ENCODE data around the gene IZUMO4. TPM values are rescaled to one million over a fixed set of nuclear protein-coding genes. Genes with fewer than 3 reads are reported as not detected.

Gene IZUMO4
- total RNA-seq, 1 donor from 2014 or later: not detected

DNA sequence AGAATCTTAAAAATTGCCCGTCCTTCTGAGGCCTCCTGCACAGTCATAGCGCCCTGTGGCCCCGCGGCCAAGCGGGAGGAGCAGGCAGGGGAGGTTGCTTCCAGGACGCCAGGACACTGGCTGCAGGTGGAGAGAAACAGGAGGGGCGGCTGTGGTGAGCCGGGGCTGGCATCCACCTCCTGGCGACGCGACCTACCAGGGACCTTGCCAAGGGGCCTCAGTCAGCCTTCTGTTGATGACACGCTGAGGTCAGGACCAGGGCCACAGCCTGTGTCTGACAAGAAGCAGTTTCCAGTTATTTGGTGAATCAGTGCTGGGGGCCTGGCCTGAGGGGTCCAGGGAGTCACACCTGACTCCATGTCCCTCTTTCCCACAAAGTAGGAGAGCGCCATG lies 32.3 kb upstream of the IZUMO4 start:
- peak overlapping the region; percentile 25 for H3K27ac ChIP-seq
- peaks cover 10% of the 10 kb centered on the region for H3K27me3 Mint-ChIP-seq (ENCODE audit: insufficient read depth, low read depth)
- H3K27ac Mint-ChIP-seq: no peak overlapping the region

DNA sequence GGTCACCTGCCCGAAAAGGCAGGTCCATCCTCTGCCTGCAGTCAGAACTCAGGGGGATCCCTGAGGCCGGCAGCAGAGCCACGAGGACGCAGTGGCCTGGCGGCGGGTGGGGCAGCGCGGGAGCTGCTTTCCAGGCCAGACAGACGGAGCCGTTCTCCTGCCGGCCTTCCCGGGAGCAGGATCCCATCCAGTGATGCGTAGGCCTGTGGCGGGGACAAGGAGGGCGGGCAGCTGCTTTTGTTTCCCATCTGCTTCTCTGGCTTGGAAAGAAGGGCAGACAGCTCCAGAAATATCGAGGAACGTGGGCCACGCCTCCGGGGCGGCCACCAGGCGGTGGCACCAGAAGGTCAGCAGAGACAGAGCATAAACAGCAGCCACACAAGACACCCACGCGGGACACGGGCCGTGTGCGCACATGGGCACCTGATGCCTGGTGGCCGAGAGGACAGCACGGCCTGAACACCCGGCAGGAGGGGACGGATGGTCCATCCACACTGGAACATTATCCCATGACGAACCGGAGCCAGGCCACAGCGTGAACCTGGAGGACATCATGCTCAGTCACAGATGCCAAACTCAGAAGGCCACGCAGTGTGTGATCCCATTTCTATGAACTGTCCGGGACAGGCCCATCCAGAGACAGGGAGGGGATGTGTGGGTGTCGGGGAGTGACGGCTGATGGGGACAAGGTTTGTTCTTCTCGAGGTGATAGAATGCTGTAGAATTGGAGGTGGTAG lies 31.8 kb upstream of the IZUMO4 start:
- H4K20me1 ChIP-seq (ENCODE audit: low read depth): no peaks in the 10 kb centered on the region
- H3K4me1 ChIP-seq: peaks cover 15% of the 10 kb centered on the region
- H3K9ac ChIP-seq: no peak overlapping the region
- TF ChIP-seq EZH2phosphoT487 (IDR thresholded peaks at IDR 0.05) (no peak), EZH2 (IDR thresholded peaks at IDR 0.05) (no peak)
- TF ChIP-seq, protein P1, sequence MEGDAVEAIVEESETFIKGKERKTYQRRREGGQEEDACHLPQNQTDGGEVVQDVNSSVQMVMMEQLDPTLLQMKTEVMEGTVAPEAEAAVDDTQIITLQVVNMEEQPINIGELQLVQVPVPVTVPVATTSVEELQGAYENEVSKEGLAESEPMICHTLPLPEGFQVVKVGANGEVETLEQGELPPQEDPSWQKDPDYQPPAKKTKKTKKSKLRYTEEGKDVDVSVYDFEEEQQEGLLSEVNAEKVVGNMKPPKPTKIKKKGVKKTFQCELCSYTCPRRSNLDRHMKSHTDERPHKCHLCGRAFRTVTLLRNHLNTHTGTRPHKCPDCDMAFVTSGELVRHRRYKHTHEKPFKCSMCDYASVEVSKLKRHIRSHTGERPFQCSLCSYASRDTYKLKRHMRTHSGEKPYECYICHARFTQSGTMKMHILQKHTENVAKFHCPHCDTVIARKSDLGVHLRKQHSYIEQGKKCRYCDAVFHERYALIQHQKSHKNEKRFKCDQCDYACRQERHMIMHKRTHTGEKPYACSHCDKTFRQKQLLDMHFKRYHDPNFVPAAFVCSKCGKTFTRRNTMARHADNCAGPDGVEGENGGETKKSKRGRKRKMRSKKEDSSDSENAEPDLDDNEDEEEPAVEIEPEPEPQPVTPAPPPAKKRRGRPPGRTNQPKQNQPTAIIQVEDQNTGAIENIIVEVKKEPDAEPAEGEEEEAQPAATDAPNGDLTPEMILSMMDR (IDR thresholded peaks at IDR 0.05): no peak
- H2AFZ ChIP-seq (replicated peaks): no peak overlapping the region
- DNase-seq (ENCODE audit: low spot score): no peak
- H3F3A ChIP-seq (ENCODE audit: low read depth): peaks cover 29% of the 10 kb centered on the region
- no peaks in the 10 kb centered on the region for H3K9me3 Mint-ChIP-seq
- peaks cover 37% of the 10 kb centered on the region for H3K4me1 Mint-ChIP-seq
- H3K27me3 ChIP-seq: no peaks in the 10 kb centered on the region
- H3K4me3 Mint-ChIP-seq: no peak overlapping the region
- no peaks in the 10 kb centered on the region for H3K79me2 ChIP-seq (ENCODE audit: low read depth)
- no peak overlapping the region for H3K4me2 ChIP-seq
- no peak overlapping the region for H3K4me3 ChIP-seq
- peak overlapping the region; percentile 25 for H3K27ac ChIP-seq
- no peaks in the 10 kb centered on the region for H3K36me3 Mint-ChIP-seq
- no peaks in the 10 kb centered on the region for H3K36me3 ChIP-seq
- peak overlapping the region; percentile 85 for H3K27ac Mint-ChIP-seq
- H3K9me3 ChIP-seq (ENCODE audit: low read depth): no peaks in the 10 kb centered on the region
- peaks cover 10% of the 10 kb centered on the region for H3K27me3 Mint-ChIP-seq (ENCODE audit: insufficient read depth, low read depth)

More for the DNA sequence above, 32.3 kb upstream of the IZUMO4 start:
- H3K4me2 ChIP-seq: no peak overlapping the region
- no peak overlapping the region for H3K4me3 ChIP-seq
- no peak overlapping the region for H3K9ac ChIP-seq
- DNase-seq (ENCODE audit: low spot score): no peak
- no peak overlapping the region for H3K4me3 Mint-ChIP-seq
- H3K9me3 Mint-ChIP-seq: no peaks in the 10 kb centered on the region
- no peak overlapping the region for H2AFZ ChIP-seq (replicated peaks)
- peaks cover 37% of the 10 kb centered on the region for H3K4me1 Mint-ChIP-seq
- no peaks in the 10 kb centered on the region for H4K20me1 ChIP-seq (ENCODE audit: low read depth)
- H3K79me2 ChIP-seq (ENCODE audit: low read depth): no peaks in the 10 kb centered on the region
- peaks cover 20% of the 10 kb centered on the region for H3K4me1 ChIP-seq
- TF ChIP-seq EZH2phosphoT487 (IDR thresholded peaks at IDR 0.05): no peak
- no peak for TF ChIP-seq EZH2 (IDR thresholded peaks at IDR 0.05)
- TF ChIP-seq, protein P1 (IDR thresholded peaks at IDR 0.05): no peak
- no peaks in the 10 kb centered on the region for H3K9me3 ChIP-seq (ENCODE audit: low read depth)
- H3K36me3 Mint-ChIP-seq: no peaks in the 10 kb centered on the region
- no peaks in the 10 kb centered on the region for H3K36me3 ChIP-seq
- peaks cover 33% of the 10 kb centered on the region for H3F3A ChIP-seq (ENCODE audit: low read depth)
- H3K27me3 ChIP-seq: no peaks in the 10 kb centered on the region

DNA sequence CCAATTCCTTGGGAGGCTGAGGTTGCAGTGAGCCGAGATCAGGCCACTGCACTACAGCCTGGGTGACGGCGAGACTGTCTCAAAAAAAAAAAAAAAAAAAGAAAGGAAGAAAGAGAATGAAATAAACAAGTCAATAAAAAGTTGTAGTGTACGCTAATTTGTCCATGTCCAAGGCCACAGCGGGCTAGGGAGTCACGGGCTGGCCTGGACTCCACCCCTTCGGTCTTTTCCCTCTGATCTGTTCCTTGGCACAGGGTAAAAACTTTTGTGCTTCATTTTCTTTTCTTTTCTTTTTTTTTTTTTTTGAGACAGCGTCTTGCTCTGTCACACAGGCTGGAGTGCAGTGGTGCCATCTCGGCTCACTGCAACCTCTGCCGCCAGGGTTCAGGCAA lies 26.3 kb upstream of the IZUMO4 start:
- Histone ChIP-seq H4K20me1 (ENCODE audit: low read depth) (no peaks in the 10 kb centered on the region), H3K9me3 (ENCODE audit: low read depth) (no peaks in the 10 kb centered on the region), H3K4me3 (no peak overlapping the region), H3K27ac (no peak overlapping the region), H3K4me2 (no peak overlapping the region), H3K9ac (no peak overlapping the region), H3K27me3 (no peaks in the 10 kb centered on the region), H3K36me3 (no peaks in the 10 kb centered on the region), H3K79me2 (ENCODE audit: low read depth) (no peaks in the 10 kb centered on the region), H3F3A (ENCODE audit: low read depth) (peaks cover 3% of the 10 kb centered on the region), H3K4me1 (no peaks in the 10 kb centered on the region), H2AFZ (replicated peaks) (no peak overlapping the region)
- H3K9me3 Mint-ChIP-seq: no peaks in the 10 kb centered on the region
- H3K4me1 Mint-ChIP-seq: peaks cover 4% of the 10 kb centered on the region
- H3K4me3 Mint-ChIP-seq: no peak overlapping the region
- no peak for DNase-seq (ENCODE audit: low spot score)
- TF ChIP-seq, protein P1 (IDR thresholded peaks at IDR 0.05): no peak
- TF ChIP-seq EZH2 (IDR thresholded peaks at IDR 0.05) (no peak), EZH2phosphoT487 (IDR thresholded peaks at IDR 0.05) (no peak)
- peaks cover 4% of the 10 kb centered on the region for H3K27me3 Mint-ChIP-seq (ENCODE audit: insufficient read depth, low read depth)
- no peak overlapping the region for H3K27ac Mint-ChIP-seq
- peaks cover 7% of the 10 kb centered on the region for H3K36me3 Mint-ChIP-seq

Data from neural progenitor cell (in vitro differentiated cells).